ENCODE measurements around the gene ARRB2.
"Not testable (repeated sequence)": the region's sequence is repeated elsewhere in the genome, so short reads cannot be mapped to it uniquely, and the experiment has no call there.

The ARRB2 gene

GRCh38 chr17:4709794-4710692, at the start of gene ARRB2:
Gene ARRB2 (plus strand): TSS chr17:4710632. CDS start chr17:4710722, 90 bp downstream.
- DNase-seq, result peak; percentile 95

GRCh38 chr17:4663711-4664110, 46.7 kb upstream of the ARRB2 start:
- DNase-seq, result no peak

- no peak for DNase-seq
Observed at GRCh38 chr17:4664230-4664629, 46.2 kb upstream of the ARRB2 start.

GRCh38 chr17:4665027-4665426, 45.4 kb upstream of the ARRB2 start:
- no peak for DNase-seq

- DNase-seq, result no peak
Observed at GRCh38 chr17:4666296-4666695, 44.1 kb upstream of the ARRB2 start.

- DNase-seq, result no peak
Observed at GRCh38 chr17:4667166-4667565, 43.3 kb upstream of the ARRB2 start.

- DNase-seq, result no peak
Observed at GRCh38 chr17:4672055-4672630, 38.3 kb upstream of the ARRB2 start.

GRCh38 chr17:4672751-4673150, 37.7 kb upstream of the ARRB2 start:
- DNase-seq, result no peak

- DNase-seq, result no peak
Observed at GRCh38 chr17:4673169-4673568, 37.3 kb upstream of the ARRB2 start.

GRCh38 chr17:4673986-4674684, 36.3 kb upstream of the ARRB2 start:
- no peak for DNase-seq

GRCh38 chr17:4674685-4674998, 35.8 kb upstream of the ARRB2 start:
- no peak for DNase-seq

- no peak for DNase-seq
Observed at GRCh38 chr17:4675791-4676190, 34.6 kb upstream of the ARRB2 start.

GRCh38 chr17:4676791-4677190, 33.6 kb upstream of the ARRB2 start:
- DNase-seq, result no peak

GRCh38 chr17:4678448-4679026, 31.9 kb upstream of the ARRB2 start:
- DNase-seq, result peak; percentile 61

GRCh38 chr17:4679658-4680057, 30.8 kb upstream of the ARRB2 start:
- DNase-seq, result no peak

- not testable (repeated sequence) for DNase-seq
Observed at GRCh38 chr17:4683739-4684138, 26.7 kb upstream of the ARRB2 start.

- not testable (repeated sequence) for DNase-seq
Observed at GRCh38 chr17:4689872-4690271, 20.6 kb upstream of the ARRB2 start.

GRCh38 chr17:4690745-4691144, 19.7 kb upstream of the ARRB2 start:
- no peak for DNase-seq

GRCh38 chr17:4691686-4692085, 18.7 kb upstream of the ARRB2 start:
- no peak for DNase-seq

- no peak for DNase-seq
Observed at GRCh38 chr17:4693416-4693815, 17.0 kb upstream of the ARRB2 start.

- no peak for DNase-seq
Observed at GRCh38 chr17:4696437-4696805, 14.0 kb upstream of the ARRB2 start.

- DNase-seq, result not testable (repeated sequence)
Observed at GRCh38 chr17:4699401-4700056, 10.9 kb upstream of the ARRB2 start.

GRCh38 chr17:4701116-4701515, 9.3 kb upstream of the ARRB2 start:
- DNase-seq, result no peak

Measured in DMS79 treated with DMSO at 0.1 percent for 48 hours (cell line).